ENCODE data around the gene TMEM143. TPM values are rescaled to one million over a fixed set of nuclear protein-coding genes. Genes with fewer than 3 reads are reported as not detected.
A peak's percentile ranks its signal among the peaks of the same experiment; 100 is the strongest.

Gene TMEM143
- total and polyA plus RNA-seq, 4 donors = 3.2 to 10.2 (median 6.7) TPM

- TF ChIP-seq MAX (IDR thresholded peaks at IDR 0.05) = no peak
Observed at GRCh38 chr19:48401287-48401686, 37.5 kb upstream of the TMEM143 start (continued).

DNA sequence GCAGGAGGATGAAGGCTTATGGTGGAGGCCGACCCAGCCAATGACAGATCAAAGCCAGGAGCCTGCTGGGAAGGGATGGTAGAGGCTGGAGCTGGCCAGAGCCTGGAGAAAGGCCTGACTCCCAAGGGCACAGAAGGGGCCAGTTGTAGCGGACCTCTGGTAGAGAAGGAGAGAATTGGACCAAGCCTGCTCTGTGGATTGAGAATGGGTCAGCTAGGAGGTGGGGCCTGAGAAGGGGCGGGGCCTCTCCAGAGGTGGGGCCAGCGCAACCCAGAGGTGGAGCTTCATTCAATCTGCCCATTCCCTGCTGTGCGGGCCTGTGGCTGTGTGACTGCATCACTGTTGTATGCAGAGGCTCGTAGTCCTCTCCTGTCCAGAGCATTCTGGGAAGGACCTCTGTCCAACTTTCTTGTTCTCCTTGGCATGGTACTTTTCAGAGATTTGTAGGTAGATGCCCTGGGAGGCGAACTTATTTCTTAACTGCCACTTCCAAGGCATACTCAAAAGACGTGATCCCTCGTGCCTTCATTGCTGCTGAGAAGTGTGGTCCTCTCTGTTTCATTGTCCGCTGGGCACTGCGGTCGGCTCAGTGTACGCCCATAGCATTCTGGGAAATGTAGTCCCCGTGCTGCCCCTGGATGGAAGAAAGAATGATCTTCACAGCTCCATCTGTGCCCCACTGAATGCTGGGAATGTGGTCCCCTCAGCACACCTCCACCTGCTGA is 36.4 kb upstream of the TMEM143 start:
- no peak overlapping the region for H3K4me3 ChIP-seq (ENCODE audit: low read depth in 1 of 3, low read length in 3 of 3)
- H3K27ac ChIP-seq (ENCODE audit: low read depth in 1 of 2, low read length in 2 of 2) = no peak overlapping the region
- peaks cover 0 to 5% (median 4%) of the 10 kb centered on the region in 4 donors for H3K4me1 ChIP-seq (ENCODE audit: control insufficient read depth in 4 of 4, insufficient read depth in 4 of 4, low read length in 3 of 4)
- H3K27me3 ChIP-seq (ENCODE audit: control insufficient read depth in 4 of 4, insufficient read depth in 4 of 4, low read length in 3 of 4) = peaks cover 0 to 13% (median 12%) of the 10 kb centered on the region in 4 donors
- TF ChIP-seq SP1 (IDR thresholded peaks at IDR 0.05) (no peak), JUND (IDR thresholded peaks at IDR 0.05) (no peak), HNF4A (conservative IDR thresholded peaks at IDR 0.05) (no peak)
- H3K9me3 ChIP-seq (ENCODE audit: control insufficient read depth in 4 of 4, low read length in 3 of 4) = no peaks in the 10 kb centered on the region
- no peaks in the 10 kb centered on the region for H3K36me3 ChIP-seq (ENCODE audit: control insufficient read depth in 4 of 4, insufficient read depth in 3 of 4, low read depth in 1 of 4, low read length in 3 of 4)
- WGBS = 45% methylated on average over 14 of the region's 14 CpGs
- no peak overlapping the region for H3K9ac ChIP-seq (ENCODE audit: low read depth in 1 of 2, low read length in 2 of 2)
- DNase-seq (ENCODE audit: low spot score) = no peak

- peak; percentile 87 for DNase-seq (ENCODE audit: low spot score)
- 10% methylated on average over 104 of the region's 104 CpGs for WGBS
- H3K27ac ChIP-seq (ENCODE audit: low read depth in 1 of 2, low read length in 2 of 2) = no peak overlapping the region
Observed at GRCh38 chr19:48398375-48399235, 34.9 kb upstream of the TMEM143 start.

More at GRCh38 chr19:48398375-48399235, 34.9 kb upstream of the TMEM143 start:
- Histone ChIP-seq H3K4me3 (ENCODE audit: low read depth in 1 of 3, low read length in 3 of 3) (peak overlapping the region in 1 of 3 donors; percentile 36), H3K4me1 (ENCODE audit: control insufficient read depth in 4 of 4, insufficient read depth in 4 of 4, low read length in 3 of 4) (peaks cover 0 to 6% (median 4%) of the 10 kb centered on the region in 4 donors), H3K27me3 (ENCODE audit: control insufficient read depth in 4 of 4, insufficient read depth in 4 of 4, low read length in 3 of 4) (peaks cover 0 to 17% (median 14%) of the 10 kb centered on the region in 4 donors), H3K36me3 (ENCODE audit: control insufficient read depth in 4 of 4, insufficient read depth in 3 of 4, low read depth in 1 of 4, low read length in 3 of 4) (no peaks in the 10 kb centered on the region), H3K9me3 (ENCODE audit: control insufficient read depth in 4 of 4, low read length in 3 of 4) (no peaks in the 10 kb centered on the region), H3K9ac (ENCODE audit: low read depth in 1 of 2, low read length in 2 of 2) (no peak overlapping the region)
- TF ChIP-seq ATF3 (IDR thresholded peaks at IDR 0.05) (no peak), YY1 (IDR thresholded peaks at IDR 0.05) (no peak), RAD21 (IDR thresholded peaks at IDR 0.05) (no peak), CTCF (IDR thresholded peaks at IDR 0.05; ENCODE audit: low read depth, low read length, missing input control) (no peak), GABPA (IDR thresholded peaks at IDR 0.05 in 1 of 2, conservative IDR thresholded peaks at IDR 0.05 in 1 of 2) (no peak), FOXA2 (IDR thresholded peaks at IDR 0.05) (no peak), HNF4A (conservative IDR thresholded peaks at IDR 0.05) (no peak)
